Endothelial cell of umbilical vein (primary cell): ENCODE measurements around the gene EDA. TPM values are rescaled to one million over a fixed set of nuclear protein-coding genes. Genes with fewer than 3 reads are reported as not detected.

ENCODE experiments used
- BruUV-seq: library from RNA; stranded (reverse); fragments of 400-500 nt; replicated peaks from 2 replicates; lab custom pipeline; 2021; lab: Mats Ljungman, UMichigan
- CTCF ChIA-PET: fragments of 300-600, 350-600 bp; sonication (Branson Sonifier 250); formaldehyde crosslinking; loops from one replicate; lab custom pipeline; 2021; ENCODE audit warnings: antibody characterized with exemption, inconsistent platforms; lab: Charles Lee
- POLR2A ChIA-PET: fragments of 300-600, 350-600 bp; sonication (Branson Sonifier 250); formaldehyde crosslinking; loops from one replicate; lab custom pipeline; 2021; ENCODE audit warnings: antibody characterized with exemption, inconsistent platforms; lab: Charles Lee
- DNase-seq: peaks from one replicate; pipeline ENCODE4 v3.0.0-alpha.2; 2011; ENCODE audit warnings: low read depth, low spot score
- FAIRE-seq: peaks from 2 replicates; lab custom pipeline; 2011; peaks lifted over from hg19 to GRCh38; lab: Jason Lieb, UNC
- H2AFZ ChIP-seq: 2 replicates; pipeline ENCODE4 v1.6.0; 2012; ENCODE audit warnings: low read depth, low read length, control low read depth, inconsistent platforms
- H3K27ac ChIP-seq: 2 replicates; pipeline ENCODE4 v1.5.1; 2011; ENCODE audit warnings: low read depth, mild to moderate bottlenecking, control low read depth, low read length, moderate library complexity; ENCODE audit not compliant: insufficient read depth
- H3K27me3 ChIP-seq, 2 experiments: 2 replicates each; pipeline versions ENCODE4 v1.6.0 to v1.6.1; 2011; ENCODE audit warnings: low read length in 2 of 2, mixed read lengths in 1 of 2; ENCODE audit not compliant: control insufficient read depth in 2 of 2, insufficient read depth in 2 of 2
- H3K36me3 ChIP-seq, 2 experiments: 2 replicates in 1 of 2; 3 replicates in 1 of 2; pipeline ENCODE4 v1.5.1; 2011; ENCODE audit warnings: low read length in 2 of 2, mild to moderate bottlenecking in 1 of 2, moderate library complexity in 1 of 2; ENCODE audit not compliant: control insufficient read depth in 2 of 2, insufficient read depth in 2 of 2; ENCODE audit errors: extremely low read depth in 1 of 2
- H3K4me1 ChIP-seq: 3 replicates; pipeline ENCODE4 v1.5.1; 2011; ENCODE audit warnings: mild to moderate bottlenecking, low read length; ENCODE audit not compliant: control insufficient read depth, insufficient read depth; ENCODE audit errors: extremely low read depth
- H3K4me2 ChIP-seq: 2 replicates; pipeline ENCODE4 v1.6.1; 2011; ENCODE audit warnings: low read length, control low read depth, mixed read lengths; ENCODE audit not compliant: insufficient read depth
- H3K4me3 ChIP-seq, 3 experiments: fragments of 200-600 bp in 1 of 3; sonication (generic), shearing (Covaris generic) in 1 of 3; replicated peaks in 1 of 3; 2 replicates each; pipeline ENCODE4 v1.5.1; 2011 to 2016; ENCODE audit warnings: control low read depth in 3 of 3, low read length in 3 of 3, mild to moderate bottlenecking in 2 of 3, inconsistent platforms in 1 of 3, low read depth in 1 of 3, moderate library complexity in 1 of 3; ENCODE audit not compliant: insufficient read depth in 1 of 3
- H3K79me2 ChIP-seq: 2 replicates; pipeline ENCODE4 v1.6.0; 2012; ENCODE audit warnings: low read length, inconsistent platforms; ENCODE audit not compliant: control insufficient read depth, insufficient read depth
- H3K9ac ChIP-seq: replicated peaks from 2 replicates; pipeline ENCODE3; 2011; ENCODE audit warnings: low read length, control low read depth; ENCODE audit not compliant: insufficient read depth; ENCODE audit errors: extremely low read depth
- H3K9me1 ChIP-seq: replicated peaks from 3 replicates; pipeline ENCODE4 v1.6.0; 2011; ENCODE audit warnings: mild to moderate bottlenecking, low read length; ENCODE audit not compliant: control insufficient read depth, insufficient read depth; ENCODE audit errors: extremely low read depth
- H3K9me3 ChIP-seq: replicated peaks from 2 replicates; pipeline ENCODE4 v1.5.1; 2012; ENCODE audit warnings: low read length, inconsistent platforms; ENCODE audit not compliant: control insufficient read depth, insufficient read depth
- H4K20me1 ChIP-seq: replicated peaks from 2 replicates; pipeline ENCODE3; 2011; ENCODE audit warnings: mild to moderate bottlenecking, low read length; ENCODE audit not compliant: control insufficient read depth, insufficient read depth; ENCODE audit errors: extremely low read depth
- EZH2 ChIP-seq: IDR thresholded peaks from 2 replicates; pipeline ENCODE4 v1.6.1; 2012; ENCODE audit warnings: borderline replicate concordance, low read depth, mild to moderate bottlenecking, moderate library complexity, low read length, inconsistent platforms; ENCODE audit not compliant: severe bottlenecking
- FOS ChIP-seq: IDR thresholded peaks from 2 replicates; pipeline ENCODE4 v1.6.1; 2011; ENCODE audit warnings: mild to moderate bottlenecking, low read length, moderate library complexity, borderline replicate concordance; ENCODE audit not compliant: insufficient read depth
- GATA2 ChIP-seq: IDR thresholded peaks from 2 replicates; pipeline ENCODE4 v1.7.0; 2011; ENCODE audit warnings: low read depth, mild to moderate bottlenecking, moderate library complexity, mixed read lengths, low read length; ENCODE audit not compliant: insufficient read length, insufficient read depth
- JUN ChIP-seq: IDR thresholded peaks from 2 replicates; pipeline ENCODE4 v1.6.1; 2011; ENCODE audit warnings: borderline replicate concordance, low read depth; ENCODE audit not compliant: insufficient read length, insufficient read depth
- MYC ChIP-seq: IDR thresholded peaks from one replicate; pipeline ENCODE4 v1.6.1; 2011; ENCODE audit warnings: mild to moderate bottlenecking, low read depth, low read length
- POLR2A ChIP-seq: IDR thresholded peaks from 2 replicates; pipeline ENCODE4 v1.6.1; 2012; ENCODE audit warnings: low read depth, mild to moderate bottlenecking, control low read depth, low read length
- POLR2AphosphoS5 ChIP-seq: IDR thresholded peaks from 2 replicates; pipeline ENCODE4 v1.6.1; 2012; ENCODE audit warnings: low read depth, mild to moderate bottlenecking, control low read depth, low read length, moderate library complexity; ENCODE audit not compliant: insufficient read depth
- dilution Hi-C: fragments of 300-500 bp; cut with MboI; formaldehyde crosslinking; loops from one replicate; pipeline ENCODE4 v1.15.0; 2019; ENCODE audit warnings: low sequenced_read_pairs; ENCODE audit not compliant: extremely low pct_ligation_motif_present
- intact Hi-C: fragments of 100-400 bp; cut with micrococcal nuclease; formaldehyde crosslinking; loops from one replicate; pipeline ENCODE4 v1.10.0; 2022
- polyA plus RNA-seq, 4 experiments: library from polyadenylated mRNA; depleted of rRNA in 3 of 4; stranded (reverse) in 3 of 4; unstranded in 1 of 4; fragments of >200 nt; gene quantifications; 2 replicates each; pipeline versions ENCODE4 v1.2.1 to v1.2.3, GENCODE V29; 2011 to 2012; ENCODE audit warnings: missing spikeins in 1 of 4
- total RNA-seq: library from RNA; stranded (reverse); gene quantifications from 2 replicates; pipeline ENCODE4 v1.2.3, GENCODE V29; 2021
- TF ChIP-seq, protein P1 (sequence below), 2 donors: IDR thresholded peaks; 1 replicate in 1 of 2; 2 replicates in 1 of 2; pipeline ENCODE4 v1.5.1; 2011; ENCODE audit warnings: low read length in 2 of 2, mild to moderate bottlenecking in 2 of 2, moderate library complexity in 2 of 2, control low read depth in 1 of 2, inconsistent platforms in 1 of 2, low read depth in 1 of 2; ENCODE audit not compliant: insufficient read depth in 1 of 2; ENCODE audit errors: extremely low read depth in 1 of 2
- TF ChIP-seq, protein P2 (sequence below): IDR thresholded peaks from 2 replicates; pipeline ENCODE4 v1.6.1; 2011; ENCODE audit not compliant: insufficient read depth, insufficient read length

EDA gene
- total and polyA plus RNA-seq, 2 donors (not counting 3 experiments of a cell fraction or from before 2014, with no cell fraction given) = 0.37 to 1.2 TPM

DNA sequence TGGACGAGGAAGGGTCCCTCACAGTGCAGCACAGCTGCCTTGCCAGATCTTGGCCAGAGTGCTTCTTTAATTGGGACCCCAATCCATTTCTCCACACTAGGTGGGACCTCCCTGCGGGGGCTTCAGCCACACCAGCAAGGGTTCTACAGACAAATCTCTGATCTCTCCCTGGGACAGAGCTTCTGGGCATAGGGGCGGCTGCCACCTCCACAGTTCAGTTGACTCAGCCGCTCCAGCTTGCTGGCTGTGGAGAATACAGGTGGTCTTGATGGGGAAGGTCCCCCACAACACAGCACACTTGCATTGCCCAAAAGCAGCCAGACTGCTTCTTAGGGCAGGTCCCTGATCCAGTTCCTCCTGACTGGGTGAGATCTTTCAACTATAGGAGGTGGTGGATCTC is 199.6 kb downstream of the EDA start:
- H3K4me2 ChIP-seq = no peak overlapping the region
- TF ChIP-seq GATA2 (no peak), POLR2A (no peak), JUN (no peak), MYC (no peak), EZH2 (no peak)
- TF ChIP-seq, protein P1, sequence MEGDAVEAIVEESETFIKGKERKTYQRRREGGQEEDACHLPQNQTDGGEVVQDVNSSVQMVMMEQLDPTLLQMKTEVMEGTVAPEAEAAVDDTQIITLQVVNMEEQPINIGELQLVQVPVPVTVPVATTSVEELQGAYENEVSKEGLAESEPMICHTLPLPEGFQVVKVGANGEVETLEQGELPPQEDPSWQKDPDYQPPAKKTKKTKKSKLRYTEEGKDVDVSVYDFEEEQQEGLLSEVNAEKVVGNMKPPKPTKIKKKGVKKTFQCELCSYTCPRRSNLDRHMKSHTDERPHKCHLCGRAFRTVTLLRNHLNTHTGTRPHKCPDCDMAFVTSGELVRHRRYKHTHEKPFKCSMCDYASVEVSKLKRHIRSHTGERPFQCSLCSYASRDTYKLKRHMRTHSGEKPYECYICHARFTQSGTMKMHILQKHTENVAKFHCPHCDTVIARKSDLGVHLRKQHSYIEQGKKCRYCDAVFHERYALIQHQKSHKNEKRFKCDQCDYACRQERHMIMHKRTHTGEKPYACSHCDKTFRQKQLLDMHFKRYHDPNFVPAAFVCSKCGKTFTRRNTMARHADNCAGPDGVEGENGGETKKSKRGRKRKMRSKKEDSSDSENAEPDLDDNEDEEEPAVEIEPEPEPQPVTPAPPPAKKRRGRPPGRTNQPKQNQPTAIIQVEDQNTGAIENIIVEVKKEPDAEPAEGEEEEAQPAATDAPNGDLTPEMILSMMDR (IDR thresholded peaks at IDR 0.05; ENCODE audit: extremely low read depth in 1 of 2, insufficient read depth in 1 of 2, low read depth in 1 of 2, low read length in 2 of 2) = no peak
- no peaks in the 10 kb centered on the region for H3K79me2 ChIP-seq
- ChIA-PET POLR2A (no interaction called here), CTCF (no interaction called here)
- no peak for FAIRE-seq
- BruUV-seq = no TSS peak
- intact Hi-C loops = no loop called here
- no peaks in the 10 kb centered on the region for H3K36me3 ChIP-seq
- H3K9me3 ChIP-seq = no peaks in the 10 kb centered on the region
- no peak overlapping the region for H3K27ac ChIP-seq
- no peak overlapping the region for H3K9ac ChIP-seq
- H4K20me1 ChIP-seq = no peaks in the 10 kb centered on the region
- H3K27me3 ChIP-seq = no peaks in the 10 kb centered on the region
- H3K9me1 ChIP-seq = no peaks in the 10 kb centered on the region
- no peak overlapping the region for H2AFZ ChIP-seq
- dilution Hi-C loops = no loop called here
- H3K4me3 ChIP-seq = no peak overlapping the region
- no peaks in the 10 kb centered on the region for H3K4me1 ChIP-seq
- DNase-seq = no peak

- BruUV-seq = no TSS peak
Observed at GRCh38 chrX:69844636-69845035, 228.7 kb downstream of the EDA start.

More at GRCh38 chrX:69844636-69845035, 228.7 kb downstream of the EDA start:
- FAIRE-seq = no peak
- Histone ChIP-seq H3K27ac (no peak overlapping the region), H3K9me3 (no peaks in the 10 kb centered on the region), H3K79me2 (no peaks in the 10 kb centered on the region), H3K27me3 (no peaks in the 10 kb centered on the region), H3K4me3 (no peak overlapping the region), H3K9me1 (no peaks in the 10 kb centered on the region), H4K20me1 (no peaks in the 10 kb centered on the region), H3K36me3 (no peaks in the 10 kb centered on the region), H3K4me2 (no peak overlapping the region), H2AFZ (no peak overlapping the region), H3K9ac (no peak overlapping the region), H3K4me1 (no peaks in the 10 kb centered on the region)
- dilution Hi-C loops = no loop called here
- no peak for DNase-seq
- TF ChIP-seq POLR2A (no peak), JUN (no peak), FOS (no peak), GATA2 (no peak), POLR2AphosphoS5 (no peak), EZH2 (no peak), MYC (no peak)
- TF ChIP-seq, protein P1 (IDR thresholded peaks at IDR 0.05; ENCODE audit: extremely low read depth in 1 of 2, insufficient read depth in 1 of 2, low read depth in 1 of 2, low read length in 2 of 2) = no peak
- TF ChIP-seq, protein P2, sequence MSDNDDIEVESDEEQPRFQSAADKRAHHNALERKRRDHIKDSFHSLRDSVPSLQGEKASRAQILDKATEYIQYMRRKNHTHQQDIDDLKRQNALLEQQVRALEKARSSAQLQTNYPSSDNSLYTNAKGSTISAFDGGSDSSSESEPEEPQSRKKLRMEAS = no peak
- intact Hi-C loops = no loop called here
- ChIA-PET POLR2A (no interaction called here), CTCF (no interaction called here)
